HuH-7.5 (cell line): Measurements from ENCODE around the gene PET100.

Source experiments
- DNase-seq: peaks from one replicate; pipeline ENCODE4 v3.0.0; 2011; ENCODE audit warnings: low spot score

Gene PET100

DNA sequence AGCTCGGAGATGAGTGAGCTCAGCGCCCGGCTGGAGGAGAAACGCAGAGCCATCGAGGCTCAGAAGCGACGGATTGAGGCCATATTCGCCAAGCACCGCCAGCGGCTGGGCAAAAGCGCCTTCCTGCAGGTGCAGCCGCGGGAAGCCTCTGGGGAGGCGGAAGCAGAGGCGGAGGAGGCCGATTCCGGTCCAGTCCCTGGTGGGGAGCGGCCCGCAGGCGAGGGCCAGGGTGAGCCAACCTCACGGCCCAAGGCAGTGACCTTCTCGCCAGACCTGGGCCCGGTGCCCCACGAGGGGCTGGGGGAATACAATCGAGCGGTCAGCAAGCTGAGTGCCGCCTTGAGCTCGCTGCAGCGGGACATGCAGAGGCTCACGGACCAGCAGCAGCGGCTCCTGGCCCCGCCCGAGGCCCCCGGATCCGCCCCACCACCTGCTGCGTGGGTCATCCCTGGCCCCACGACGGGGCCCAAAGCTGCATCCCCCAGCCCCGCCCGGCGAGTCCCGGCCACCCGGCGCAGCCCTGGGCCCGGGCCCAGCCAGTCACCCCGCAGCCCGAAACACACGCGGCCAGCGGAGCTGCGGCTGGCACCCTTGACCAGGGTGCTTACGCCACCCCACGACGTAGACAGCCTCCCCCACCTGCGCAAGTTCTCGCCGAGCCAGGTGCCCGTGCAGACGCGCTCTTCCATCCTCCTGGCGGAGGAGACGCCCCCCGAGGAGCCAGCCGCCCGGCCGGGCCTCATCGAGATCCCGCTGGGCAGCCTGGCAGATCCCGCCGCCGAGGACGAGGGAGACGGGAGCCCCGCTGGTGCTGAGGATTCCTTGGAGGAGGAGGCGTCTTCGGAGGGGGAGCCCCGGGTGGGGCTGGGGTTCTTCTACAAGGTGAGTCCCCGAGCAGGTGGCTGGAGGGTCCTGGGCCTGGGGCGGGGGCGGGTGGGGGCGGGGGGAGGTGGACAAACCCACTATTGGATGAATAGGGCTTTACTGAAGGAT is 17.0 kb upstream of the PET100 start:
- no peak for DNase-seq

DNA sequence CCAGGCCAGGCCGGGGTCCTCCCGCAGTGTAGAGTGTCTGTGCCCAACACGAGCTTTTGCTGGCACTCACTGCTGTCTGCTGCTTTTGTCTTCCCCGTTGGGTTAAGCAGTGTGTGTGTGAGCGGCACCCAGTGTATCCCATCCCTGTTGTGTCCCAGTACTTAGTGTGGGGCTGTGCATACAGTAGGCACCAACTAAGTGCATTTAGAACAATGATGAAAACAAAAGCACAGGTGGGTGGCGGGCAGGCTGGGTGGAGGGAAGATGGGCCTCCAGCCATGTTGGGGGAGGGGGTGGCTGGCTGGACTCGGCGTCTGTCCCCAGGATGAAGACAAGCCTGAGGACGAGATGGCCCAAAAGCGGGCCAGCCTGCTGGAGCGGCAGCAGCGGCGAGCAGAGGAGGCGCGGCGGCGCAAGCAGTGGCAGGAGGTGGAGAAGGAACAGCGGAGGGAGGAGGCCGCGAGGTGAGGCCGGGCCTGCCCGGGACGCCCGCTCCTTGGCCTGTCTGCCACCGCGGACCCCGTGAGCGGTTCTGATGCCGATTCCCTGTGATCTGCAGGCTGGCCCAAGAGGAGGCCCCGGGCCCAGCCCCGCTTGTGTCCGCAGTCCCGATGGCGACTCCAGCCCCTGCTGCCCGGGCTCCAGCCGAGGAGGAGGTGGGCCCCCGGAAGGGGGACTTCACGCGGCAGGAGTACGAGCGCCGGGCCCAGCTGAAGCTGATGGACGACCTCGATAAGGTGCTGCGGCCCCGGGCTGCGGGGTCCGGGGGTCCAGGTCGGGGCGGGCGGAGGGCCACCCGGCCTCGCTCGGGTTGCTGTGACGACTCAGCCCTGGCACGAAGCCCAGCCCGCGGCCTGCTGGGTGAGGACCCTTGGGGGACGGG is 14.5 kb upstream of the PET100 start:
- DNase-seq: no peak

DNA sequence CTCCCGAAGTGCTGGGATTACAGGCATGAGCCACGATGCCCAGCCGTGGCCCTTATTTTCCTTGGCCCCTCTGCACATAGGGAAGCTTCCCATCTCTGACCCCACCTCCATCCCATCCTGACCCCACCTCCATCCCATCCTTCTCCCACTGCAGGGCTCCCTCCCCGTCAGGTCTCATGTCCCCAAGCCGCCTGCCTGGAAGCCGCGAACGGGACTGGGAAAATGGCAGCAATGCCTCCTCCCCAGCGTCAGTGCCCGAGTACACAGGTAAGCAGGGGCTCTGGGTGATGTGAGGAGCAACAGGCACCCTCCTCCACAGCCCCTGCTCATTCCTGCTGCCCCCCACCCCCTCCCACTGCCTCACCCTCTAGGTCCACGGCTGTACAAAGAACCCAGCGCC is 12.4 kb upstream of the PET100 start:
- DNase-seq: no peak

DNA sequence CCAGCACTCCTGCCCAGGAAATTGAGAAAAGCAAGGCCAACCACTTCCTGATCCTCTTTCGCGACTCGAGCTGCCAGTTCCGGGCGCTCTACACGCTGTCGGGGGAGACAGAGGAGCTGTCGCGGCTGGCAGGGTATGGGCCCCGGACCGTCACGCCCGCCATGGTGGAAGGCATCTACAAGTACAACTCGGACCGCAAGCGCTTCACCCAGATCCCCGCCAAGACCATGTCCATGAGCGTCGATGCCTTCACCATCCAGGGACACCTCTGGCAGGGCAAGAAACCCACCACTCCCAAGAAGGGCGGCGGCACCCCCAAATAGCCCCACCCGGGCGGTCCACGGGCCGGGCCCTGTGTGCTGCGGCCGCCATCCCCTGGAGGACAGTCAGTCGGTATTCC is 11.9 kb upstream of the PET100 start:
- DNase-seq: no peak

DNA sequence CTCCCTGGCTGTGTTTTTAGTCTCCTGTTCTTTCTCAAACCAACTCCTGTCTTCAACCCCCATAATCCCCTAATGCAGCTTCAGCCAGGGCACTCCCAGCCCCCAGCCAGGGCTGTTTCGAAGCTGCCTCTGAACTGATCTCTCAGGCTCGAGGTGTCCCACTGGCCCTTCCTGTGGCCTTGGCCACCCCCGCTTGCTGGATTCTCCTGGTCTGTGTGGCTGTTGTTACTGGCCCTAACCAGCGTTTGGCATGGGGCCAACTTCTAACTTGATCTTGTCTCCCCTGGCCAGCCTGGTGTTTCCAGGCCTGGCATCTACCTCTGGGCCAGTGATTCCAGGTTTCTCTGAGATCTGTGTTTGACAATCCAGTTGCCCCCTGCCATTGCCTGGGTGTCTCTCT is 11.2 kb upstream of the PET100 start:
- peak; percentile 51 for DNase-seq

DNA sequence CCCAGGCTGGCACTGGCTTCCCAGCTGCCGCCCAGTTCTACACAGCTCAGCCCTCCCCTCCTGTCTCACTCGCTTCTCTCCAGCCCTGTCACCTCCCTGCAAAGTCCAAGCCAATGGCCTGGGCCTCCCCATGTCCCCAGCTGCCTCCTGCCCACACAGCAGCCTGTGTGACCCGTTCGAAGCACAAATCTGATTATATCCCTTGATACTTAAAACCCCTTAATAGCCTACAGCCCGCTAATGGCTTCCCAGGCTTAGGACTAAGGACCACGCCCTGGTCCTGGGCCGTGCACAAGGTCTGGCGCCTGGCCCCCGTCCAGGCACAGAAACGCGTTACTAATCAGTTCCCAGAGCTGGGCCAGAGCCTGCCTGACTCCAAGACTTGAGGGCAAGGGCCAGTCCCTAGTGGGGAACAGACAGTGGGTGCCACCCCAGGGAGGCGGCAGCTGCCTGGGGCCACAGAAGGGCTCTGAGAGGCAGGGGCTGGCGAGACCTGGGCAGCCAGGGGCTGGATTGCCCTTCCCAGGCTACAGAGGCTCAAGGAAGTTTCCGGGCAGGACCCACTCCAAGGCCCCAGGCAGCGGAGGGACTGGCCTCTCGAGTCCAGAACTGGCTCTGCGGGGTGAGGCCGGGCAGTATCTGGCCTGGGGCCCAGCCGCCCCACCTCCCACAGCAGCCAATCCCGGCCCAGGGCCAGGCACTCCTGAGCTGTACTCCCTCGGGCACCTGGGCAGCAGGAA is 10.7 kb upstream of the PET100 start:
- DNase-seq: no peak

DNA sequence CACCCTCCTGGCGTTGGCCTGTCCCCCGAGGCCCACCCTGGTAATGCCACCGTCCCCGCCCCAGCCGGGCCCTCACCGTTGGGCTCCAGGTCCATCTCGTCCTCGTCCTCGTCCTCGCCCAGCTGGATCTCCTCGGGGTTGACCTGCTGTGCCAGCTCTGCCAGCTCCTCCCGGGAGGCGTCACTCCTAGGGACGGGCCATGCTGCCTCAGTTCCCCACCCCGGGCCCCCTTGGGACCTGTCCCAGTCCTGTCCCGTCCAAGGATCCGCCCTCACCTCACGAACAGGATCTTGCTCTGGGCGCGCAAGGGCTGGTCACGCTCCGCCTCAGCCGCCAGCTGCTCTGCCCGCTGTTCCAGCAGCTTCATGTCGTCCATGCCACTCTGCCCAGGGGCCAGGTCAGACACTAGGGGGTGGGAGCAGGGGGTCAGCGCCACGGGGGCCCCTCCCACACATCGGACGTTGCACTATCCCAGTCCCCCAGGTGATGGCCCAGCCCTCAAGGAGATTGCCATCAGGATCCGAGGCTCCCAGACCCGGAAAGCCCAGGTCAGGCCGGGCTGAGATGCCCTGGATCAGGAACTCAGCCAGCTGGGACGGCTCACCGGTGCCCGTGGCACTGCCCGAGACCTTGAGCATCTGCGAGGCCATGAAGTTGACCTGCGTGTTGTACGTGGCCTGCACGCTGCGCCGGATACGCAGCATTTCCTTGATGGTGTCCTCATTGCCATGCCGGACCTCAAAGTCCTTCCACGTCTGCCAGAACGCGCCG is 9.7 kb upstream of the PET100 start:
- no peak for DNase-seq

DNA sequence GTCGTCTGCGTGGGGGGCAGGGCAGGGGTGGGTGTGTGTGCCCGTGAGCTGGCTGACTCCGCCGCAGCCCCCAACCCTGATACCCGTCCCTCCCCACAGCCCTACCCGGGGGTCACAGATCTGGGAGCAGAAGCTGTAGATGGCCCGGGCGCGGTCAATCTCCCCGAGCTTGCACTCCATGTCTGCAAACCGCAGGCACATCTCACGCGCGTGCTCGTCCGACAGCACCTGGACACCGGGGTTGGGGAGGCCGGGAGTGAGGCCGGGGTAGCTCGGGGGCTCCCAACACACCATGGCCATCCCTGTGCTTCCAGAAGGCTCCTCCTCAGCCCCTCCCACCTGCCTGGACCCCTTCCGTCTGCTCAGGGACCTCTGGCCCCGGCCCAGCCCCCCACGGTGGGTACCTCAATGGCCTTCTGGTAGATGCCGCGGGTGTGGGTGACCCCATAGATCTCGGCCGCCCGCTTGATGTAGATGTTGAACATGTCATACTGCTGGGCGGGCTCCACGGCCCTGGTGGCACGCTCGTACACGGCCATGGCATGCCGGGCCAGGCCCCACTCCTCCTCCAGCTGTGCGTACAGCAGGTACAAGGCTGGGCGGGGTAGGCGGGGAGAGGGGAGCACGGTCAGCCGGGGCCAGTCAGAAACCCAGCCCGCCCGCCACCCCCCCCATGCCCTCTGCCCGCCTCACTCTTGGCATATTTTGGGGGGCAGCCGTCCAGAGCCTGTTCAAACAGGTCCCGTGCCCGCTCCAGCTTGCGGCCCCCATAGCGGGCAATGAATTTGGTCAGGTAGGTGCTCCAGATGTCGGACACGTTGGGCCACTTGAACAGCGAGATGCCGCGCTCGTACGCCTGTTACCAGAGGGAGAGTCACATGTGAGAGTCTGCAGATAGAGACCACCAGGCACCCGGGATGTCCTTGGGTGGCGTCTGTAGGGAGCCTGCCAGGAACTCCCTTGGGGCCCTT is 8.9 kb upstream of the PET100 start:
- DNase-seq: no peak

DNA sequence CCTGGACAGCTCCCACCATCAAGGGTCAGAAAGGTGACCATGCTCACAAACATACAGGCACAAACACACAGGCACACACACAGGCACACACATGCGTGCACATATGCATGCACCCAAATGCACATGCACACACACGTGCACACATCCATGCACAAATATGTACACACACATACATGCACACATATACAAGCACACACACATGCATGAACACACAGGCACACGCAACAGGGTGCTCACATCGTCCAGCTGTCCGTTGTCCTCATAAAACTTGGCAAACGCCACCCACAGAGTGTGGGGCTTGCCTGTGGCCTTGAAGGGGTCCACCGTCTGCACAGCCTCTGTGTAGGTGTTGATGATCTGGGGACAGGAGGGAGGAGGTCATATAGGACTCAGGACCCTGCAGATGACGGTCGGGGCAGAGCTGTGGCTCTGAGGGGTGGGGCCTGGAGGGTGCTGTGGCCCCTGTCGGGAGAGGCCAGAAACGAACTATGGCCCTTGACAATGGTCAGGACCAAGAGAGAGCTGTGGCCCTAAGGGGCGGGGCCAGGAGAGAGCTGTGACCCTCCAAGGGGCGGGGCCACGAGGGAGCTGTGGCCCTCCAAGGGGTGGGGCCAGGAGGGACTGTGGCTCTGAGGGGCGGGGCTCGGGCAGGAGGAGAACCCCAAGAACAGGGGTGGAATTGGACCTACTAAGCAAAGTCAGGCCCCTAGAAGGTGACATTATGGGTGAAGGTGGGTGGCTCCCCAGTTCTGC is 6.5 kb upstream of the PET100 start:
- no peak for DNase-seq

DNA sequence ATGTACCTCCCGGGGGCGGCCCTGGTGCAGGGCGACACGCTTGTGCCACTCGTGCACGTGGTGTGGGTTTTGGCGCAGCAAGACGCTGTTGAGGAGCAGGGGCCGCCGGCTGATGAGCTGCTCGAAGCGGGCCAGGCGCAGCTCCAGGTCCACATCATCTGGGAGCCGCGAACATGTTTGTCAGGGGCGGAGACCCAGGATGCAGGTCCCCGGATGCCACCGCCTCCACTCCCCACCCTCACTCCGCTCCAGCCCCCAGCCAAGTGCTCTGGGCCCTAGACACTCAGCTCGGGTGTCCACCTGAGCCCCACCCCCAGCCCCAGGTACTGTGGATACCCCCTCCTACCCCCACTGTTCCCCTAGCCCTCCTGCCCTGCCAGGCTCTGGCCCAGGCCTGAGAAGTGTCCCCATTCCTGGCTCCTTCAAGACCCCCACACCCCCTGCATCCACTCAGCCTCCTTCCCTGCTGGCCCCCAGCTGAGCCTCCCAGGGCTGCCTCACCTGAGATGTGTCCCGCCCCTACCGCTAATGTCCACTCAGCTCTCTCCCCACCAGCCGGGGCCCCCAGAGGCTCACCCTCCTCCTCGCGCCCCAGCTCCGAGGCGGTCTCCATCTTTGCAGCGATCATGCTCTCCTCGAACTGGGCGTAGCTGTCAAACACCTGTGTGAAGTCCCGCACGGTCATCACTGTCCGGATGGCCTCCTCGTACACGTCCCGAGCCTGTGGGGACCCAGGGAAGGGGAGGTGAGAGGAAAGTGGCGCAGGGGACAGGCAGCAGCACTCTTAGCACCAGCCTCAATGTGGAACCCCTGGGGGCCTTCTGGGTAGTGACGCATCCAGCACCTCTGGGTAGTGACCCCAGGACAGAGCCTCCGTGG is 5.6 kb upstream of the PET100 start:
- DNase-seq: no peak

DNA sequence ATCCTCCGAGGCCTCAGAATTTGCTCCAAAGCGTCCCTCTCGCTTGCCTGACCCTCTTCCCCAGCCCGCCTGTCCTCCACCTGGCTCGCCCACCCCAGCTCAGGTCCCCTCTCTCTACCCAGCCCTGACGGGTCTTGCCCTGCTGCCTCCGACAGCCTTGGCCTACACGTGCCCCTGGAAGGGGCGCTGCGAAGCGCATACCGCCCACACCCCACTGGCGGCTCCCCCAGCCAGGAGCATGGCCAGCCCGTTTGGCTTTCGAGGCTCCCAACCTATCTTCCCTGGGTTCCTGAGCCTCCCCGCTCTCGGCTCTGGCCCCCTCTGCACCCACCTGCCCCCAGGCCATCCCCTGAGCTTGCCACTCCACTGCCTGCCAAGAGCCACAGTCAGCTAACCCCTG is 4.8 kb upstream of the PET100 start:
- no peak for DNase-seq

DNA sequence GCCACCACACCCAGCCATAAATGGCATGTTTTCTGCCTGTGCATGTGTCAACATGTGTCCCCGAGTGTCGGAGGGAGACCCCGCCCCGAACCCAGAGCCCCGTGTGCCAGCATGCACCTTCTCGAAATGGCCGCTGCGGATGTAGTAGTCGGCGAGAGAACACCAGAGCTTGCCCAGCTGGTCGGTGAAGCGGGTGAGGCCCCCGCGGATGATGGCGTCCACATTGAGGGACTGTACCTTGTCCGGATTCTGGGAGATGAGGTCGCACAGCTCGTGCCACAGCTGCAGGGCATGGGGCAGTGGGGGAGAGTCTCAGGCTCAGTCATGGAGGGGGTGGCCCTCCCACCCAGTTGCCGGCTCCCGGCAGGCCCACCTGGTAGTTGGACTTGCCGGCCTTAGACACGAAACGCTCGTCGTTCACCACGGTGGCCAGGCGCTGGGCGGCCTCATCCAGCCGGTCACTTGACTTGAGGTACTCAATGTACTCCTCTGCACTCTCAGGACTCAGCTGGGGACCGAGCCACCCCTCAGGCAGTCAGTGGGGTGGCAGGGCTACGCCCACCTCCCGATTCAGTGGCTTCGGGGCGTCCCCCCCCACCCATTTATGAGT is 3.7 kb upstream of the PET100 start:
- no peak for DNase-seq

DNA sequence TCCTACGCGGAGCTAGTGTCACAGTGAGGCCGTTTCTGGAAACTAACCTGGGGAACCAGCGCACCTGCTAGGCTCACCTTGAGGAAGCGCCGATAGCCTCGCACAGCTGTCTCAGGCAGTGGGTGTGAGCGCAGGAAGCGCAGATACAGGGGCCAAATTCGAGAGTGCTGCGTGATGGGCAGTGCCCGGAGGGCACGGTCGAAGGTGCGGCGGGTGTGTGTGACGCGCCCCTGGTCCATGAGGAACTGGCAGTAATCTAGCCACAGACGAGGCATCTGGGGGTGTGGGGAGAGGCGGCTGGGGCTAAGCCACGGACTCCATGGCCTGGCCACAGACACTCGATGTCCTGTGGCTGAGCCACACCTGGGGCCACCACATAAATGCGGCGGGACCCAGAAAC is 2.4 kb upstream of the PET100 start:
- no peak for DNase-seq

DNA sequence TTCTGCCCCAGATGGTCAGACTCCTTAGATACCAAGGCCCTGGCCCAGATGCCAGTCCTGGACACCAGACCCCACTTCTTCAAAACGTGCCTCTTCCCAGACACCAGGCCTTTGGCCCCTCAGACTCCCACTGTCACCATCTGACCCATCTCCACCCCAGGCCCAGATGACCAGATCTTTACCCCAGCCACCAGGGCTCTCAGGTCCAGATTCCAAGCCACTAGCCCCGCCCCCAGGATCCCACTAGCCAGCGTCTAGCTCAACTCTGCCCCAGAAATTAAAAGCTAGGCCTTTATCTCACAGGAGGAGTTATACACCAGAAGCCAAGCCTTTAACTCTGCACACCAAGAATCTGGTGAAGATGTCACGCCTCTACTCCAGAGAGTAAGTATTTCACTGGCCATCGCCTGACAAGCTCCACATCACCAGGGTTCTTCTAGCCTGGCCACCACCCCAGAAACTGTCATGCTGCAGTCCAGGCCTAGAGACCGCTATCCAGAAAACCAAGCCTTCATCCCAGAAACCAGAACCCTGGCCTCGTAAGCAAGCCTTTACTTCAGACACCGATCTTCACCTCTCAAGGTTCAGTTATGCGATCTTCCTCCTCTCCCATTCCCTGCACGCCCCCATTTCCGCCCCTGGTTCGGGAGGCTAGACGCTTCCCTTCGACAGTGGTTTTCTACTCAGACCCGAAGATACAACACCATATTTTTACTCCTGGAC is 843 bp upstream of the PET100 start:
- DNase-seq: no peak

DNA sequence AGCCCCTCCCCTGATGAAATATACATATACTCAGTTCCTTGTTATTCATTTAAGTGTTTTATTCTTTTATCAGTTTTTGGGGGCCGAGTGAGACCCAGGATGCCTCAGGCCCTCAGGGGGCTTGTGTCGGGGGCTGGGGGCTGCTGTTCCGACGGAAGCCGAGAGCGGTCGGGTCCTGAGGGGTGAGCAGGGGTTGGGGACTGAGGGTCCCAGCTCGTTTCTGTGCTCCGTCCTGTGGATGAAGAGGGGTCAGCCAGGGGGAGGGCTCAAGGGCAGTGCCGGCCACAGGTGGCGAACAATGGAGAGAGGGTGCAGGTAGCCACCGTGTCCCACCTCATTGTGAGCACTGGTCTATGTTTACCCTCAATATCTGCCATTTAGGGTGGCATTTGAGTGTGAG is 2.0 kb downstream of the PET100 start:
- DNase-seq: no peak

DNA sequence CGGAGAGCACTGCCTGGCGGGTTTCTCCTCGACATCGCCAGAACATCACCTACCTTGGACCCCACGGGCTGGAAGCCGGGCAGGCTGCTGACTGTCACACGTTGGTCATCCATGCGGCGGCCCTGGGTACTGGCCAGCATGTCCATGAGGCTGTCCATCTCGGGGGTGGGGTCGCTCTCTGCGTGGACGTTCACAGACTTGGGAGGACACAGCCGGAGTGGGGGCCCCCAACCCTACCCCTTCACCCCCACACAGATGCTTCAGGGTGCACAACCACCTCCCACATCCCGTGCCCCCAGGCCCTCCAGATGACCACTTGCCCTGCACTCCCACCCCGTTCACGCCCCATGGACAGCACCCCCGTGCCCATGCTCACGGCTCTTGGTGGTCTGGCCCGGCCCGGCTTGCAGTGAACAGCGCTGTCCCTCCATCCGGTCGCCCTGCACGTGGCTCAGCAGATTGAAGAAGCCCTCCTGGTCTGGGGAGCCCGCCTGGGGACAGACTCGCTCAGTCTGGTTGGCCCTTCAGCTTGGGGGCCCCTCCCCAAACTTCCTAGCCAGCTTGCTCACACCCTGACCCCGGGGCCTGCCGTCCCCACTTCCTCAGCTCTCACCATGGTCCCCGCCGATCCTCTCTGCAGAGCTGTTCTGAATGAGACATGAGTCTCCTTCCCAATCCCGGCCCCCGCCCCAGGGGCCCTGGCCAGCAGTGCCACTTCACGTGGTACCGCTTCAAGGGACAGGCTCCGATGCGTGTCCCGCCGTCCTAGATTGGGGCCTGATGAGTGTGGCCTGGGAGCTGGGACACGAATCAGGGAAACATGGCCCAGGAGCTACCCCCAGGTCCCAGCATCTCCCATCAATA is 3.0 kb downstream of the PET100 start:
- no peak for DNase-seq
